Nephron (organoid): ENCODE results near the gene OR3A2.
"Not testable (repeated sequence)": the region's sequence is repeated elsewhere in the genome, so short reads cannot be mapped to it uniquely, and the experiment has no call there.

ENCODE experiments used
- H3K27ac Mint-ChIP-seq, 3 experiments: 2 replicates each; pipeline ENCODE4 v1.8.0; 2020; ENCODE audit warnings: mixed read lengths in 3 of 3, mild to moderate bottlenecking in 2 of 3, moderate library complexity in 1 of 3
- H3K27me3 Mint-ChIP-seq: 2 replicates; pipeline ENCODE4 v1.8.0; 2021; ENCODE audit warnings: low read depth, mild to moderate bottlenecking, moderate library complexity, mixed read lengths
- H3K36me3 Mint-ChIP-seq: 2 replicates; pipeline ENCODE4 v1.8.0; 2020; ENCODE audit warnings: low read depth, mixed read lengths
- H3K4me1 Mint-ChIP-seq: 2 replicates; pipeline ENCODE4 v1.8.0; 2020; ENCODE audit warnings: mixed read lengths
- H3K4me3 Mint-ChIP-seq, 3 experiments: 2 replicates each; pipeline ENCODE4 v1.8.0; 2020; ENCODE audit warnings: mild to moderate bottlenecking in 3 of 3, mixed read lengths in 3 of 3, moderate library complexity in 2 of 3
- H3K9me3 Mint-ChIP-seq: 2 replicates; pipeline ENCODE4 v1.8.0; 2020; ENCODE audit warnings: mixed read lengths
- TF ChIP-seq, protein P1 (sequence below), 3 experiments: fragments of 200-600 bp; sonication (generic); IDR thresholded peaks; one replicate each; pipeline ENCODE4 v1.5.0; 2021; ENCODE audit warnings: antibody characterized with exemption in 3 of 3; ENCODE audit not compliant: unreplicated experiment in 3 of 3

The OR3A2 gene

DNA sequence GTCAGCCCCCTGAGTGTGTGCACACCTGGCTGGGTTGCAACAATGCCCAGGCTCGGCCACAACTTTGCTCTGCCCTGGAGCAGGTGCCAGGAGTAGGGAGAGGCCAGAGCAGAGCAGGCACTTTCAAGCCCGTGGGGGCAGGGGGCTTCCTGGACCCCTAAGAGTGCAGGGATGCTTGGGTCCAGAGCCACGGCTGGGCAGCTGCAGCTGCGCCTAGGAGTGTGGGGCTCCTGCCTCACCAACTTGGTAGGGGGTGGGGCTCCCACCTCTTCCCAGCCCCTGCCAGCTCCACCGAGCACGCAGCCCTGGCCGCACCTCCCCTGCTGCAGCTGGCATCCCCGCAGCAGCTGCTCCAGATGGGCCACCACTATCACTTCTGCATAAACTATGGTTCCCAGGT lies 7.8 kb downstream of the OR3A2 start:
- Mint-ChIP-seq H3K36me3 (no peaks in the 10 kb centered on the region), H3K27ac (no peak overlapping the region), H3K4me3 (no peak overlapping the region), H3K4me1 (no peaks in the 10 kb centered on the region), H3K9me3 (peaks cover 46% of the 10 kb centered on the region), H3K27me3 (peaks cover 4% of the 10 kb centered on the region)
- TF ChIP-seq, protein P1, sequence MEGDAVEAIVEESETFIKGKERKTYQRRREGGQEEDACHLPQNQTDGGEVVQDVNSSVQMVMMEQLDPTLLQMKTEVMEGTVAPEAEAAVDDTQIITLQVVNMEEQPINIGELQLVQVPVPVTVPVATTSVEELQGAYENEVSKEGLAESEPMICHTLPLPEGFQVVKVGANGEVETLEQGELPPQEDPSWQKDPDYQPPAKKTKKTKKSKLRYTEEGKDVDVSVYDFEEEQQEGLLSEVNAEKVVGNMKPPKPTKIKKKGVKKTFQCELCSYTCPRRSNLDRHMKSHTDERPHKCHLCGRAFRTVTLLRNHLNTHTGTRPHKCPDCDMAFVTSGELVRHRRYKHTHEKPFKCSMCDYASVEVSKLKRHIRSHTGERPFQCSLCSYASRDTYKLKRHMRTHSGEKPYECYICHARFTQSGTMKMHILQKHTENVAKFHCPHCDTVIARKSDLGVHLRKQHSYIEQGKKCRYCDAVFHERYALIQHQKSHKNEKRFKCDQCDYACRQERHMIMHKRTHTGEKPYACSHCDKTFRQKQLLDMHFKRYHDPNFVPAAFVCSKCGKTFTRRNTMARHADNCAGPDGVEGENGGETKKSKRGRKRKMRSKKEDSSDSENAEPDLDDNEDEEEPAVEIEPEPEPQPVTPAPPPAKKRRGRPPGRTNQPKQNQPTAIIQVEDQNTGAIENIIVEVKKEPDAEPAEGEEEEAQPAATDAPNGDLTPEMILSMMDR (IDR thresholded peaks at IDR 0.05; ENCODE audit: unreplicated experiment in 3 of 3), result no peak

DNA sequence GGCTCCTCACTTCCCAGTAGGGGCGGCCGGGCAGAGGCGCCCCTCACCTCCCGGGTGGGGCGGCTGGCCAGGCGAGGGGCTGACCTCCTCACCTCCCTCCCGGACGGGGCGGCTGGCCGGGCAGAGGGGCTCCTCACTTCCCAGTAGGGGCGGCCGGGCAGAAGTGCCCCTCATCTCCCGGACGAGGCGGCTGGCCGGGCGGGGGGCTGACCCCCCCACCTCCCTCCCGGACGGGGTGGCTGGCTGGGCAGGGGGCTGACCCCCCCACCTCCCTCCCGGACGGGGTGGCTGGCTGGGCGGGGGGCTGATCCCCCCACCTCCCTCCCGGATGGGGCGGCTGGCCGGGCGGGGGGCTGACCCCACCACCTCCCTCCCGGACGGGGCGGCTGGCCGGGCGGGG lies 14.9 kb downstream of the OR3A2 start:
- H3K27ac Mint-ChIP-seq, H3K27me3 Mint-ChIP-seq, H3K4me1 Mint-ChIP-seq: not testable (repeated sequence)

GRCh38 chr17:3342782-3343181 lies 43.3 kb downstream of the OR3A2 start:
- H3K27ac Mint-ChIP-seq, H3K36me3 Mint-ChIP-seq, H3K27me3 Mint-ChIP-seq, H3K4me1 Mint-ChIP-seq, H3K4me3 Mint-ChIP-seq: not testable (repeated sequence)
- H3K9me3 Mint-ChIP-seq, result peaks cover 33% of the 10 kb centered on the region

More for the DNA sequence above, 14.9 kb downstream of the OR3A2 start:
- not testable (repeated sequence) for H3K4me3 Mint-ChIP-seq, H3K36me3 Mint-ChIP-seq
- H3K9me3 Mint-ChIP-seq, result peaks cover 42% of the 10 kb centered on the region

GRCh38 chr17:3335876-3336275 lies 50.2 kb downstream of the OR3A2 start:
- H3K27me3 Mint-ChIP-seq, result no peaks in the 10 kb centered on the region
- H3K4me1 Mint-ChIP-seq, result no peaks in the 10 kb centered on the region
- H3K36me3 Mint-ChIP-seq, result no peaks in the 10 kb centered on the region
- no peak overlapping the region for H3K4me3 Mint-ChIP-seq
- peaks cover 33% of the 10 kb centered on the region for H3K9me3 Mint-ChIP-seq
- TF ChIP-seq, protein P1 (IDR thresholded peaks at IDR 0.05; ENCODE audit: unreplicated experiment in 3 of 3), result no peak
- no peak overlapping the region for H3K27ac Mint-ChIP-seq

GRCh38 chr17:3318336-3318735 lies 67.8 kb downstream of the OR3A2 start:
- Mint-ChIP-seq H3K9me3 (peaks cover 20% of the 10 kb centered on the region), H3K27ac (no peak overlapping the region), H3K4me3 (no peak overlapping the region), H3K36me3 (no peaks in the 10 kb centered on the region), H3K4me1 (no peaks in the 10 kb centered on the region), H3K27me3 (peaks cover 4% of the 10 kb centered on the region)
- TF ChIP-seq, protein P1 (IDR thresholded peaks at IDR 0.05; ENCODE audit: unreplicated experiment in 3 of 3), result no peak

- no peak overlapping the region for H3K27ac Mint-ChIP-seq
- H3K27me3 Mint-ChIP-seq, result peaks cover 10% of the 10 kb centered on the region
- no peak overlapping the region for H3K4me3 Mint-ChIP-seq
- peaks cover 7% of the 10 kb centered on the region for H3K9me3 Mint-ChIP-seq
- TF ChIP-seq, protein P1 (IDR thresholded peaks at IDR 0.05; ENCODE audit: unreplicated experiment in 3 of 3), result no peak
- no peaks in the 10 kb centered on the region for H3K36me3 Mint-ChIP-seq
- no peaks in the 10 kb centered on the region for H3K4me1 Mint-ChIP-seq
Measured at GRCh38 chr17:3316836-3317235, 69.3 kb downstream of the OR3A2 start.

- Mint-ChIP-seq H3K9me3 (peaks cover 20% of the 10 kb centered on the region), H3K27ac (no peak overlapping the region), H3K27me3 (peaks cover 16% of the 10 kb centered on the region), H3K36me3 (no peaks in the 10 kb centered on the region), H3K4me3 (no peak overlapping the region), H3K4me1 (no peaks in the 10 kb centered on the region)
- TF ChIP-seq, protein P1 (IDR thresholded peaks at IDR 0.05; ENCODE audit: unreplicated experiment in 3 of 3), result no peak
Measured at GRCh38 chr17:3308603-3309002, 77.5 kb downstream of the OR3A2 start.
